Measurements from ENCODE around the gene POLA1. TPM values are rescaled to one million over a fixed set of nuclear protein-coding genes. Genes with fewer than 3 reads are reported as not detected.

POLA1 gene
- total RNA-seq, 1 donor = 13.8 TPM

- no peak overlapping the region for H3K4me3 ChIP-seq (ENCODE audit: low read depth, low read length)
- no peak for TF ChIP-seq CTCF (IDR thresholded peaks at IDR 0.05; ENCODE audit: insufficient read depth, low read depth, low read length)
Measured at GRCh38 chrX:25007059-25008053, 313.6 kb downstream of the POLA1 start.

DNA sequence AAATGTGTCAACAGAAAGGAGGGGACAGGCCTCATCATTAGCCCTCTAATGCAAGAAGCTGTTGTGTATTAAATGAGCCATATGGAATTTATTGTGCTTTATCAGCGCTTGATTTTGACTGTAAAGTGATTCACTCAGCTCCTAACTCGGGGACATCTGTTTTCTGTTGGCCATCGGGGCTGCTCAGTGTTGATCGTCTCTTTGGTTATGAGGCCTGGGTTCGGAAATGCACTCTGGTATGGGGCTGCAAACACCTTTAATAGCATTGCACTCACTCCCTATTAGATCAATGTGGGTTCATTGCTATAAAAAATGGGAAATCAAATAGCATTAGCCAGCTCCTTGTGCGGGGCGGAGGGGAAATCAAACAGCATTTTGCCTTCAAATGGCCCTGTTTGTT is 315.7 kb downstream of the POLA1 start:
- TF ChIP-seq CTCF (IDR thresholded peaks at IDR 0.05; ENCODE audit: insufficient read depth, low read depth, low read length) = no peak
- H3K4me3 ChIP-seq (ENCODE audit: low read depth, low read length) = no peak overlapping the region
- DNase-seq (ENCODE audit: low read depth) = no peak

More at GRCh38 chrX:25007059-25008053, 313.6 kb downstream of the POLA1 start:
- DNase-seq (ENCODE audit: low read depth) = no peak

DNA sequence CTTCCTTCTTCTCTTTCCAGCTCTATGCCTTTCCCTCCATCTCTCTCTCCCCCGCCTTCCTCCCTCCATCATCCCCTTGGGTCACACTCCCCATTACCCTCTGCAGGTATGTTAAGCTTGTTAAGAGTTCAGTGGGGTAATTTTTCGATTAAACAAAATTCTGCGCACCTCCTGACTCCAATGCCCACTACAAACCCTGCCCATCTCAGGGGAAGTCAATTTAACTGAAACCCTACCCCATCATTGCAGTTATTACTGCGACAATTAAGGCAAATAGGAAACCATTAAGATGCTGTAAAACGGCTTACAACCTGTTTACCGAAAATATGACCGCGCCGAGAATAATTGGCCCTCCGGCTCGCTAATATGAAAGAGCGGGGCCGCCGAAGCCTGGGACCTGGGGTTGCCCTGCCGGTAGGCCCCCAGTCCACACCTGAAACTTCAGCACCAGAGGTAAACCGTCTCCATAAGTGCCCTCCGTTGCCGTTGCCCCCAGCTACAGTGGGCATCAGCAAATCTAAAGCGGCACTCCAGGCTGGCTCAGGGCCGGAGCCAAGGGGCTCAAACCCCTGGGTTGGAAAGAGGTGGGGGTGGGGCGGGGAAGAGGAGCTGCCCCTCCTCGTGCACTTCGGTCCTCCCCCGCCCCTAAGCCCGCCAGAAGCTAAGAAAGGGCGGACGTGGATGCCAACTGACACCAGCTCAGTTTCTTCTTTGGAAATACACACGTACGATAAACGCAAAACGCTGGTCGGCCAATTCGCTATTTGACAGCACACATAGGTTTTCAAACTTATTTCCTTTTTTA is 317.3 kb downstream of the POLA1 start:
- H3K4me3 ChIP-seq (ENCODE audit: low read depth, low read length) = no peak overlapping the region
- TF ChIP-seq CTCF (IDR thresholded peaks at IDR 0.05; ENCODE audit: insufficient read depth, low read depth, low read length) = no peak
- no peak for DNase-seq (ENCODE audit: low read depth)

GRCh38 chrX:25011589-25012432 is 318.1 kb downstream of the POLA1 start:
- no peak for DNase-seq (ENCODE audit: low read depth)
- no peak for TF ChIP-seq CTCF (IDR thresholded peaks at IDR 0.05; ENCODE audit: insufficient read depth, low read depth, low read length)
- H3K4me3 ChIP-seq (ENCODE audit: low read depth, low read length) = no peak overlapping the region

DNA sequence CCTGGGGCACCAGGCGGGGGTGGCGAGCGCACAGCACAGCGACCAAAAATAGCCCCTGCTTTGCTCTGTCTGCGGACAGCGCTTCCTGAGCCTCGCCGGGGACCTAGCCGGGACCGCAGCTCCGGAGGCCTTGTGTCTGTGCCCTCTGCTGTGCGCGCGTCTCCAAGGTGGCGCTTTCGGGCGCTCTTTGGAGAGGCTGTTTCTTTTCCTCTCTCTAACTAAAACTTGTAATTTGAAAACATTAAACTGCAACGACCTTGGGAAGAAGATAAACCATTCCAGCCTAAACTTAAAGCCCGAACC is 318.7 kb downstream of the POLA1 start:
- no peak overlapping the region for H3K4me3 ChIP-seq (ENCODE audit: low read depth, low read length)
- TF ChIP-seq CTCF (IDR thresholded peaks at IDR 0.05; ENCODE audit: insufficient read depth, low read depth, low read length) = no peak
- no peak for DNase-seq (ENCODE audit: low read depth)
